Activated CD8-positive, alpha-beta T cell treated with anti-CD3 and anti-CD28 coated beads, Interleukin-2, amount 10 ng/mL, durations not matched to agents 7 days and 5 days (primary cell): ENCODE data around the gene AMBRA1. TPM values are rescaled to one million over a fixed set of nuclear protein-coding genes. Genes with fewer than 3 reads are reported as not detected.

ENCODE experiments used
- ATAC-seq: fragments of 150-1000 bp; cut with Tn5 transposase; one replicate; pipeline ENCODE4 v1.10.0; 2021; ENCODE audit warnings: moderate library complexity
- CTCF ChIA-PET: fragments of 350-600 bp; sonication (Branson Sonifier 250); formaldehyde crosslinking; loops from one replicate; lab custom pipeline; 2021; ENCODE audit warnings: antibody characterized with exemption; lab: Charles Lee
- POLR2A ChIA-PET: fragments of 350-600 bp; sonication (Branson Sonifier 250); formaldehyde crosslinking; loops from one replicate; lab custom pipeline; 2021; ENCODE audit warnings: antibody characterized with exemption; lab: Charles Lee
- DNase-seq: peaks from one replicate; pipeline ENCODE4 v3.0.0-alpha.2; 2020
- H3K27ac Mint-ChIP-seq: one replicate; pipeline ENCODE4 v1.8.0; 2021; ENCODE audit warnings: mild to moderate bottlenecking, mixed read lengths
- H3K27me3 Mint-ChIP-seq: one replicate; pipeline ENCODE4 v1.8.0; 2021; ENCODE audit warnings: low read depth, mixed read lengths
- H3K36me3 Mint-ChIP-seq: one replicate; pipeline ENCODE4 v1.8.0; 2021; ENCODE audit warnings: low read depth, mixed read lengths
- H3K4me1 Mint-ChIP-seq: one replicate; pipeline ENCODE4 v1.8.0; 2021; ENCODE audit warnings: low read depth, mixed read lengths
- H3K4me3 Mint-ChIP-seq: one replicate; pipeline ENCODE4 v1.8.0; 2021; ENCODE audit warnings: mild to moderate bottlenecking, mixed read lengths
- H3K9me3 Mint-ChIP-seq: one replicate; pipeline ENCODE4 v1.8.0; 2022; ENCODE audit warnings: mixed read lengths; ENCODE audit not compliant: insufficient read depth
- total RNA-seq, 2 experiments: library from RNA; stranded (reverse); gene quantifications; one replicate each; pipeline ENCODE4 v1.2.3, GENCODE V29; 2021

AMBRA1 gene
- total RNA-seq, 2 experiments from 2014 or later, result 34.0 to 35.1 TPM

DNA sequence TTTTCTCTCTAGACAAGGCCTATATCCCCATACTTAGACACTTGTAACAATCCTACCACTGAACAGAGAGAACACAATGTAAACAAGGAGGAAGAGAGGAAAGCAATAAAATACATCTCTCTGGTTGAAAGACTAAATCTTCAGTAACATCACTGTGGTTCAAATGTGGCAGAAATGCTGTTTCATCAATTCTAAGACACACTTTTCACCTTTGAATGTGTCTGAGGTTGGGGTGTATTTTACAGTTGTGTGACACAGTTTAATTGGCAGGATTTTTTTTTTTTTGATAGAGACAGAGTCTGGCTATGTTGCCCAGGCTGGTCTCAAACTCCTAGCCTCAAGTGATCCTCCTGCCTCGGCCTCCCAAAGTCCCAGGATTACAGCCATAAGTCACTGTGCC lies 79.5 kb downstream of the AMBRA1 start:
- ATAC-seq (no peak), DNase-seq (no peak)
- no peak overlapping the region for H3K27ac Mint-ChIP-seq
- no peak overlapping the region for H3K4me3 Mint-ChIP-seq
- ChIA-PET CTCF (interaction anchor here (1.2 kb wide), 1 partner anchor 24 kb away, joined by 5 read pairs; no protein-coding TSS in a partner anchor), POLR2A (no interaction called here)
- H3K27me3 Mint-ChIP-seq, result no peaks in the 10 kb centered on the region
- H3K4me1 Mint-ChIP-seq, result peaks cover 3% of the 10 kb centered on the region
- peaks cover 7% of the 10 kb centered on the region for H3K36me3 Mint-ChIP-seq
- no peaks in the 10 kb centered on the region for H3K9me3 Mint-ChIP-seq

DNA sequence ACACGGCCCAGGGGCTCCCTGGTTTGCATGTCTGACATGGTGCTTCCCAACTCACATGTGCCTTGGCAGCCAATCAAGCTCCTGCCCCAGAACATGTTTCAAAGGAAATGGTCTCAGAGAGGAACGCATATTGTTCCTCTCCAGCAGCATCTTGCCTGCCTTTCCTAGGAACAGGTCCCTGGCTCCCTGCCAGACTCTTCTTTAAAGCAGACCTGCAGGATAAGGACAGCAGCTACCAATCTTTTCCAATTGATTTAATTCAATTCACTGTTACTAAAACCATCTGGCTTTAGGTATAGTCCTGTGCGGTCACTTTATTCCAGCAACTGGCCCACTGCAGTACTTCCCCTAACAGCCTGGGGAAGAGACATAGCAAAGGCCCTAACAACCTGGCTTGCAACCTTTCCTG lies 79.9 kb downstream of the AMBRA1 start:
- peaks cover 3% of the 10 kb centered on the region for H3K4me1 Mint-ChIP-seq
- H3K27ac Mint-ChIP-seq, result no peak overlapping the region
- no peak for DNase-seq
- CTCF ChIA-PET, result interaction anchor here (0.9 to 1.2 kb wide), 2 partner anchors 15 to 24 kb away, joined by 3 to 5 read pairs; no protein-coding TSS in a partner anchor
- no peaks in the 10 kb centered on the region for H3K27me3 Mint-ChIP-seq
- no peak overlapping the region for H3K4me3 Mint-ChIP-seq
- POLR2A ChIA-PET, result no interaction called here
- peaks cover 7% of the 10 kb centered on the region for H3K36me3 Mint-ChIP-seq
- no peaks in the 10 kb centered on the region for H3K9me3 Mint-ChIP-seq
- no peak for ATAC-seq

DNA sequence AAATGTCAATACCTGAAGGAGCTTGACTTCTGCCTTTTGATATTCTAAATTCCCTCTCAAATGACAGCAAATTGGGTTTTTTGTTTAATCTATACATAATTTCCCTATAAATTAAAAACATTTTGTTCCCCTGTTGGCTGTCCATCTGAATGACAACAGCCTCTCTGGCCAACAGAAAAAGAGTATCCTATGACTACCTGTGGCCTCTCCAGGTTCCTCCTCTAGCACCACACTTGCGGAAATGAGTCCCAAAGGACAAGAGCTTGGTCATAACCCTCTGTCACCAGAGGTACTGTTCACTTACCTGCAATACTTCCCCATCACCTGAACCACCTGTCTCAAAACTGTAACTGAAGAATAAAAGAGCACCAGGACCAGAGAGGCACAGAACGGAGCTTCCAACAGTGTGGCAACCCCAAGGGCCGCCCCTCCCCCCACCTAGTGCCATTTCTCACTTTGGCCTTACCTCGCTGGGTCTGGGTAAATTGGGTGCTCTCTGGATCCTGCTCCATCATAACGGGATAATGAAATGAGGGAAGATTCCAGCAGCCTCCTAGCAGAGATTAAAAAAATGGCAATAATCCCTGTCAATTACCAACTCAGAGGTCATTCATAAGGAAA lies 81.5 kb downstream of the AMBRA1 start:
- ATAC-seq (no peak), DNase-seq (no peak)
- H3K27ac Mint-ChIP-seq, result no peak overlapping the region
- no peaks in the 10 kb centered on the region for H3K9me3 Mint-ChIP-seq
- POLR2A ChIA-PET, result no interaction called here
- no peak overlapping the region for H3K4me3 Mint-ChIP-seq
- CTCF ChIA-PET, result interaction anchor here (1.6 kb wide), 1 partner anchor 23 kb away, joined by 5 read pairs; no protein-coding TSS in a partner anchor
- peaks cover 3% of the 10 kb centered on the region for H3K4me1 Mint-ChIP-seq
- H3K36me3 Mint-ChIP-seq, result peaks cover 20% of the 10 kb centered on the region
- H3K27me3 Mint-ChIP-seq, result no peaks in the 10 kb centered on the region

DNA sequence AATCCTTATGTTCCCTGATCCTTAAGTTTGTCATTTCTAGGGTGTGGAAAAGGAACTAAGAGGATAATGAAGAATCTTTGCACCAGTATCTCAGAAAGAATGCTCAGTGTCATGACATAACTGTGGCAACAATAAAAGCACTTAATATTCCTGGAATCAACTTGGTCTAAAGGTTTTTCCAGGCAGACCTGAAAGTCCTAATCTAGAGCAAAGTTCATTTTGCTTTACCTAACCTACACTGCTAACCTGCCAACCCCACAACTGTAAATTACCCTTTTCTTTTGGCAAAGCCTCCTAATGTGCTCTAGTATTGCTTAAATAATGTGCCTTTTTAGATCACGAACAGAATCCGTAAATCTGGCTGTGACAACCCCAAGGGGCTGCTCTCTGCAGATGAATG lies 82.5 kb downstream of the AMBRA1 start:
- Mint-ChIP-seq H3K4me3 (no peak overlapping the region), H3K9me3 (no peaks in the 10 kb centered on the region), H3K36me3 (peaks cover 24% of the 10 kb centered on the region), H3K4me1 (peaks cover 3% of the 10 kb centered on the region), H3K27me3 (no peaks in the 10 kb centered on the region), H3K27ac (no peak overlapping the region)
- POLR2A ChIA-PET, result no interaction called here
- ATAC-seq (no peak), DNase-seq (no peak)
- CTCF ChIA-PET, result interaction anchor here (0.6 to 1.6 kb wide), 3 partner anchors 15 to 22 kb away, joined by 3 to 6 read pairs (median 5); no protein-coding TSS in a partner anchor

DNA sequence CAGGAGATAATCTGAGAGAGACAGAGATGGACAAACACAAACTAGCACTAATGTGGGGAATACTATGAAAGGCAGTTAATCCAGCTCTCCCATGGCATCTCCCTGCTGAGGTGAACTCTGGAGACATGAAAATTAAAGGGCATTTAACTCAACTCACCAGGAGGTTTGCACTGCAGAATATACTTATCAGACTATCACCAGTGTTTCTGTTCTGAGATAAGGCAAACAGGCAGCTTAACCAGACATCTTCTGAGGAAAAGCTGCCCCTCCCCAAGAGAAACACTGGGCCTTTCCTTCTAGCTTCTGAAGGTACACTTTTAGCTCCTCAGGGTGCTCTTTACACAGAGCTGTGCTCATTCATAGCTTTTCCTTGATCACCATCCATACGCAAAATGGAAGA lies 85.5 kb downstream of the AMBRA1 start:
- DNase-seq (no peak), ATAC-seq (no peak)
- Mint-ChIP-seq H3K9me3 (no peaks in the 10 kb centered on the region), H3K27me3 (no peaks in the 10 kb centered on the region), H3K36me3 (peaks cover 33% of the 10 kb centered on the region), H3K27ac (no peak overlapping the region), H3K4me3 (no peak overlapping the region), H3K4me1 (peaks cover 8% of the 10 kb centered on the region)
- ChIA-PET POLR2A (no interaction called here), CTCF (interaction anchor here (1.3 to 1.8 kb wide), 2 partner anchors 19 to 21 kb away, joined by 6 to 12 read pairs; no protein-coding TSS in a partner anchor)

DNA sequence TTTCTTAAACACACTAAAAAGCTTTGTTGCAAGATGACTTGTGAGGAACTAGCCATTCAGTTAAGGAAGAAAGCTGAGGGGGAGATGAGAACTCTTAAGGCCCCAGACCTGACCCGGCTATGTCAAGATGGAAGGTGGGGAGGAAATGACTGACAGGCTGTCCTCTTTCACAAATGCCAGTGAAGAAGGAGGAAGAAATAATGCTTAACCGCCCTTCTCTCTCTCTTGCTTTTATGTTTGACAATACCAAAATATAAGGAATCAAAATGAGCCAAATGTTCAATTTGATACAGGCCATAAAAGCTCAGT lies 87.4 kb downstream of the AMBRA1 start:
- peaks cover 29% of the 10 kb centered on the region for H3K36me3 Mint-ChIP-seq
- no peak overlapping the region for H3K4me3 Mint-ChIP-seq
- ATAC-seq, result no peak

DNA sequence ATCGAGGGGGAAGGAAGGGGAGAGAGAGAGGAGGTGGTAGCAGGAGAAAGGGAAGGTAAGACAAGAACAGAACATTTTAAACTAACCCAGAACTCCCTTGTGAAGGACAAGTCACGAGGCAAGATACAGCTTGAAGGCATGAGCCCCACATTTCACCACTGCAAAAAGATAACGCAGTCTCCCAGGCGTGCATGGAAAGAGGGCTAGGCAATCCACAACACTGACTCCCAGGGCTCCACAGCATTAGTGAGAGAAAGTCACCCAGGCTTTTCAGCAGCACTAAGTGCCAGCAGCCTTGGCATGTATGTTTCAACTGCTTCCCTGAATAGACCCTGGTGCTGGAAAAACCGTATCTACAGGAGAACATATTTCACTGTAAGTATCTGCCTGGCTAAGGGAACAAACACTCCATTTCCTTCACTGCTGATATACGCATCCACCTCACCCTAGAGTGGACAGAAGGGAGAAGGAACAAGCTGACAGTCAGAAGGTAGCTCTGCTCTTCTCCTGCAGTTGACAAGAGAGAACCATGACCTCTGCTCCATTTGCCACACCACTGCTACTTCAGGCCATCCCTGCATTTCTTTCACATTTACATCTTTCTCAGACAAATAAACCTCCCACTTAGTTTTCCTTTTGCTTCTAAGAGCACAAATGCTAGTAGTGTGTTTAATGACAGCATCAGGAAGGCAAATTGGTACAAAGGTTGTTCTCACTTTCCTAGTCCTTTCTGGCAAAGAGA lies 87.9 kb downstream of the AMBRA1 start:
- CTCF ChIA-PET, result interaction anchor here (1.3 to 1.8 kb wide), 3 partner anchors 16 to 112 kb away, joined by 4 to 10 read pairs (median 5); no protein-coding TSS in a partner anchor
- no peak overlapping the region for H3K4me3 Mint-ChIP-seq
- POLR2A ChIA-PET, result no interaction called here
- ATAC-seq (no peak), DNase-seq (no peak)
- H3K9me3 Mint-ChIP-seq, result no peaks in the 10 kb centered on the region
- H3K27me3 Mint-ChIP-seq, result no peaks in the 10 kb centered on the region
- H3K27ac Mint-ChIP-seq, result no peak overlapping the region
- peaks cover 8% of the 10 kb centered on the region for H3K4me1 Mint-ChIP-seq
- H3K36me3 Mint-ChIP-seq, result peaks cover 29% of the 10 kb centered on the region

More for the DNA sequence above, 87.4 kb downstream of the AMBRA1 start:
- H3K9me3 Mint-ChIP-seq, result no peaks in the 10 kb centered on the region
- no peaks in the 10 kb centered on the region for H3K27me3 Mint-ChIP-seq
- H3K27ac Mint-ChIP-seq, result no peak overlapping the region
- POLR2A ChIA-PET, result no interaction called here
- H3K4me1 Mint-ChIP-seq, result peaks cover 8% of the 10 kb centered on the region
- CTCF ChIA-PET, result interaction anchor here (1.3 to 1.8 kb wide), 3 partner anchors 16 to 112 kb away, joined by 4 to 10 read pairs (median 5); no protein-coding TSS in a partner anchor
- no peak for DNase-seq

DNA sequence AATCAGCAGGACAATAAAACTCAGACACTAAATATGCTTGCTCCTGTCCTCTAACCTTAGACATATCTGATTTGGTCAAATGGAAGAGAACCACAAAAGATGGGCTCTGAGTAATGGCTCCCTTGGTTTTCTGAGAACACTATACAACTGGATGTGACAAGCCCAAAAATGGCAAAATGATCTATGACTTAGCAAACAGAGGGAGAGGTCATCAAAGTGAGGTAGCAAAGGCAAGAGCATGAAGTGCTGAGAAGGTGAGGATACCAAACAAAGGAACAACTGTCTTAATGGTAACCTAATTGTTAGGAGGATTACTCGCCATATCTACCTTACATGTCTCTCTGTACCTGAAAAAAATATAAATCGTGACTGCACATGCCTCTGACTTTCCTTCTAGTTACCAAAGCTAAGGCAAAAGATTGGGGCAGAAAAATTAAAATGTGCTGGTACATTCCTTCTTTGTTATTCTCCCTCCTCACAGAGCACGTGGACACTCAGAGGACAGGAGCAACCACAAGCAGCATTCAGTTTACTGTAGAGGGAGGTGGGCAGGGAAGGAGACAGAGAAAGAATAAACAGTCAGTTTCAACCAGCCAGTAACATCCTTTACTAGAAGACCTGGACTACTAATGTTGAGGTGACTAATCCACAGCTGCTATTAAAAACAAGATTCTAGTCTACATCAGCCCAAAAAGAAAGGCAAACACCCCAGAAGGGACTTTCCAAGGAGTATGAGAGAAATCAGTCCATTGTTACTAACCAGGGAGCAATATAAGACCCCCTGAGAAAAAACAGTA lies 88.8 kb downstream of the AMBRA1 start:
- Mint-ChIP-seq H3K4me1 (peaks cover 8% of the 10 kb centered on the region), H3K27me3 (no peaks in the 10 kb centered on the region), H3K27ac (no peak overlapping the region), H3K36me3 (peaks cover 29% of the 10 kb centered on the region), H3K9me3 (no peaks in the 10 kb centered on the region), H3K4me3 (no peak overlapping the region)
- DNase-seq, result no peak
- no peak for ATAC-seq
- CTCF ChIA-PET, result interaction anchor here (1.0 to 2.4 kb wide), 3 partner anchors 15 to 24 kb away, joined by 4 to 7 read pairs (median 5); no protein-coding TSS in a partner anchor
- POLR2A ChIA-PET, result no interaction called here

DNA sequence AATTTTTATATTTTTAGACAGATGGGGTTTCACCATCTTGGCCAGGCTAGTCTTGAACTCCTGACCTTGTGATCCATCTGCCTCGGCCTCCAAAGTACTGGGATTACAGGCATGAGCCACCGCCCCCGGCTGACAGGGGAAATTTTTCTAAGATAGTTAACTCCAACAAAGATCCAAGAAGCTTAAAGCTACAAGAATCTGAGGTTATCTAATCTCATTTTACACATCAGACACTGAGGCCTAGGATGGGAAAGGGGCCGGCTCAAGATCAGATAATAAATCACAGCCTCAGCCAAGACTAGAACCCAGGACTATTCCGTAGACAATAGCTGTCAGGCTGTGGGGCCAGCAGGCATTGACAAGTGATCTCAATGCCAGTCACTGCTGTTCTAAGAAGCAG lies 94.0 kb downstream of the AMBRA1 start:
- Mint-ChIP-seq H3K27me3 (no peaks in the 10 kb centered on the region), H3K4me3 (no peak overlapping the region), H3K36me3 (peaks cover 6% of the 10 kb centered on the region), H3K4me1 (no peaks in the 10 kb centered on the region), H3K27ac (no peak overlapping the region), H3K9me3 (no peaks in the 10 kb centered on the region)
- no peak for ATAC-seq
- ChIA-PET POLR2A (no interaction called here), CTCF (interaction anchor here (1.2 to 4.3 kb wide), 3 partner anchors 10 to 108 kb away, joined by 3 to 30 read pairs (median 3); no protein-coding TSS in a partner anchor)
- no peak for DNase-seq

DNA sequence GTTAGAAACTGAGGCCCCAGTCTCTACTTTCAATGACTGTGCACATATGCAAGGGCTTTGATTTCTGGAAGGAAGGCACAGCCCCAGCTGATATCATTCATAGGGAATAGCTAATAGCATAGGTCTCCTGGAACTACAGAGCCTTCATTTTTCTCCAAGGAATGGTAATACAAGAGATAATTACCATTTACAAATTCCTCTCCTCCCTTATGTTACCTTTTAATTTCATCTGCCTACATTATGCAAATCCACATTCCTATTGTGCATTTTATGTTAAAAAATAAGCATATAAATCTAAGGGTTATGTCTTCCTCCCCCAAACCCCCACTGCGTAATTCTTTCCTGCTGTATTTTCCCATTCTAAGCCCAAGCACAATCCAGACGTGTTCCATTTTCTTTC lies 94.9 kb downstream of the AMBRA1 start:
- H3K4me3 Mint-ChIP-seq, result no peak overlapping the region
- H3K36me3 Mint-ChIP-seq, result peaks cover 8% of the 10 kb centered on the region
- ChIA-PET CTCF (interaction anchor here (1.1 to 4.3 kb wide), 3 partner anchors 9 to 35 kb away, joined by 3 to 30 read pairs (median 3); no protein-coding TSS in a partner anchor), POLR2A (no interaction called here)
- DNase-seq (no peak), ATAC-seq (no peak)
- H3K27ac Mint-ChIP-seq, result no peak overlapping the region
- H3K27me3 Mint-ChIP-seq, result no peaks in the 10 kb centered on the region
- H3K9me3 Mint-ChIP-seq, result no peaks in the 10 kb centered on the region
- no peaks in the 10 kb centered on the region for H3K4me1 Mint-ChIP-seq

DNA sequence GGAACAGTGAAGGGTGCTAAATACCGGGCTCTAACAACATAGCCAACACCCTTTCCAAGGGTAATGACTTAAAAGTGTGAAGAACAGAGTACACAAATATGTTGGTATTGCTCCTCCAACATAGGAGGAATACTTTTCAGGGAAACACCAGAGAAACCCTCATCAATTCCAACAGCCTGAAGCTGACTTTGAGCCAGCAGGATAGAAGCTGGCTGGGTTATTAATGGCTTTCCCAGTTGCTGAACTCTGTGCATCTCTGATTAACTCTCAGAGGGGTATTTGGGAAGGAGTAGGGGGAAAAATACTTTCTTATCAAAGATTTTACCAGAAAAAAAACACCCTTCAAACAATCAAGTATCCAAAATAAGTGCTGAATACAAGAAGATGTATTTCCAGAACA lies 95.6 kb downstream of the AMBRA1 start:
- Mint-ChIP-seq H3K36me3 (peaks cover 13% of the 10 kb centered on the region), H3K4me3 (no peak overlapping the region), H3K27me3 (no peaks in the 10 kb centered on the region), H3K27ac (no peak overlapping the region), H3K4me1 (no peaks in the 10 kb centered on the region), H3K9me3 (no peaks in the 10 kb centered on the region)
- ATAC-seq (no peak), DNase-seq (no peak)
- CTCF ChIA-PET, result interaction anchor here (1.1 to 4.3 kb wide), 2 partner anchors 8 to 34 kb away, joined by 3 to 30 read pairs; no protein-coding TSS in a partner anchor
- POLR2A ChIA-PET, result no interaction called here
